Astrocyte (in vitro differentiated cells and primary cell): ENCODE data around the gene TNPO3. TPM values are rescaled to one million over a fixed set of nuclear protein-coding genes. Genes with fewer than 3 reads are reported as not detected.

Source experiments
- DNase-seq: peaks from one replicate; pipeline ENCODE4 v3.0.0-alpha.2; 2010; ENCODE audit warnings: low read depth
- FAIRE-seq: peaks from 2 replicates; lab custom pipeline; 2011; peaks lifted over from hg19 to GRCh38; lab: Jason Lieb, UNC
- H2AFZ ChIP-seq: 2 replicates; pipeline ENCODE4 v1.6.0; 2012; ENCODE audit warnings: low read depth, low read length, inconsistent platforms
- H3K27ac ChIP-seq: 2 replicates; pipeline ENCODE4 v1.5.1; 2011; ENCODE audit warnings: low read depth, low read length, inconsistent platforms
- H3K27me3 ChIP-seq: 2 replicates; pipeline ENCODE4 v1.6.0; 2011; ENCODE audit warnings: low read length, inconsistent platforms; ENCODE audit not compliant: insufficient read depth
- H3K36me3 ChIP-seq: 2 replicates; pipeline ENCODE4 v1.5.1; 2011; ENCODE audit warnings: low read length, inconsistent platforms; ENCODE audit not compliant: insufficient read depth
- H3K4me1 ChIP-seq: 2 replicates; pipeline ENCODE4 v1.5.1; 2011; ENCODE audit warnings: low read length, inconsistent platforms; ENCODE audit not compliant: insufficient read depth
- H3K4me2 ChIP-seq: 2 replicates; pipeline ENCODE4 v1.6.0; 2012; ENCODE audit warnings: low read length, inconsistent platforms
- H3K4me3 ChIP-seq: 2 replicates; pipeline ENCODE4 v1.5.1; 2011; ENCODE audit warnings: low read depth, mild to moderate bottlenecking, low read length, inconsistent platforms; ENCODE audit not compliant: insufficient read depth
- H3K79me2 ChIP-seq: 2 replicates; pipeline ENCODE4 v1.6.0; 2012; ENCODE audit warnings: mild to moderate bottlenecking, low read length, inconsistent platforms; ENCODE audit not compliant: insufficient read depth
- H3K9ac ChIP-seq: 2 replicates; pipeline ENCODE4 v1.6.0; 2012; ENCODE audit warnings: mild to moderate bottlenecking, low read length, inconsistent platforms
- H3K9me3 ChIP-seq: 2 replicates; pipeline ENCODE4 v1.5.1; 2012; ENCODE audit warnings: low read depth, mild to moderate bottlenecking, low read length, inconsistent platforms; ENCODE audit not compliant: insufficient read depth
- H4K20me1 ChIP-seq: 2 replicates; pipeline ENCODE4 v1.6.0; 2012; ENCODE audit warnings: low read length, inconsistent platforms; ENCODE audit not compliant: insufficient read depth
- H3K27ac Mint-ChIP-seq: one replicate; pipeline ENCODE4 v1.8.0; 2021; ENCODE audit warnings: mild to moderate bottlenecking, mixed read lengths; ENCODE audit not compliant: unreplicated experiment
- H3K27me3 Mint-ChIP-seq: one replicate; pipeline ENCODE4 v1.8.0; 2021; ENCODE audit warnings: low read depth, mixed read lengths; ENCODE audit not compliant: unreplicated experiment
- H3K36me3 Mint-ChIP-seq: one replicate; pipeline ENCODE4 v1.8.0; 2021; ENCODE audit warnings: low read depth, mixed read lengths; ENCODE audit not compliant: unreplicated experiment
- H3K4me1 Mint-ChIP-seq: one replicate; pipeline ENCODE4 v1.8.0; 2021; ENCODE audit warnings: low read depth, mixed read lengths; ENCODE audit not compliant: unreplicated experiment
- H3K4me3 Mint-ChIP-seq: one replicate; pipeline ENCODE4 v1.8.0; 2021; ENCODE audit warnings: mild to moderate bottlenecking, moderate library complexity, mixed read lengths; ENCODE audit not compliant: unreplicated experiment
- H3K9me3 Mint-ChIP-seq: one replicate; pipeline ENCODE4 v1.8.0; 2021; ENCODE audit warnings: mild to moderate bottlenecking, mixed read lengths; ENCODE audit not compliant: unreplicated experiment
- EZH2 ChIP-seq: IDR thresholded peaks from 2 replicates; pipeline ENCODE4 v1.6.1; 2012; ENCODE audit warnings: mild to moderate bottlenecking, low read length, inconsistent platforms; ENCODE audit not compliant: insufficient read depth
- total RNA-seq: library from RNA; stranded (reverse); gene quantifications from 2 replicates; pipeline ENCODE4 v1.2.1, GENCODE V29; 2021
- TF ChIP-seq, protein P1 (sequence below): IDR thresholded peaks from 2 replicates; pipeline ENCODE4 v1.5.1; 2011; ENCODE audit warnings: low read depth, mild to moderate bottlenecking, inconsistent platforms, low read length, moderate library complexity; ENCODE audit not compliant: insufficient read depth

TNPO3 gene
- total RNA-seq, 1 donor from 2014 or later, result 49.2 TPM

DNA sequence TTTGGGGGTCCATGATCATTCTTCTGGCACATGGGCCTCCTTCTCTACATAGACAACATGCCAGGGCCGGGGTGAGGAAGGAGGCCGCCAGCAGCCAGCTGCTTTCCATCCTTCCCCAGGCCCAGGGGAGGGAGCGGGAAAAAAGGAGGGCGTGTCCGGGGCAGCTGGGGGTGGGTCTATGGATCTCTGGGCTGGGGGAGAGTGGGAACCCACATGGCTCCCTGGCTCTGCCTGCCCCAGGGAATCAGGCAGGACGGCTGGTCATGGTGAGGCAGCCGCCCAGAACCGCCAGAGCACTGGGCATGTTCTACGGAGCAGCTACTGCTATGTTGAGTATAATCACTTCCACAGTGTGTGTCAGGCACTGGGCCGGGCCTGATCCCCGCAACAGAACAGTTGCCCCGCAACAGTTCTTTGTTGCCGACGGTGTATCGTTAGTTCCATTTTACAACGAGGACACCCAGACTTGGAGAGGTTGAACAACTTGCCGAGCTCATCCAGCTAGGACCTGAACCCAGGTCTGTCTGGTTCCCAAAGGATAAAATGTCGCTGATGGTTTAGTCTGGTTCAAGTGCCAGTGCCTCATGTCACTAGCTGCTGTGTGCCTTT, 123.6 kb downstream of the TNPO3 start:
- Histone ChIP-seq H3K36me3 (no peaks in the 10 kb centered on the region), H3K79me2 (no peaks in the 10 kb centered on the region), H3K9me3 (no peaks in the 10 kb centered on the region), H3K4me2 (no peak overlapping the region), H4K20me1 (no peaks in the 10 kb centered on the region), H3K4me1 (no peaks in the 10 kb centered on the region), H3K9ac (no peak overlapping the region), H3K27me3 (peaks cover 4% of the 10 kb centered on the region), H3K27ac (no peak overlapping the region), H3K4me3 (no peak overlapping the region), H2AFZ (no peak overlapping the region)
- H3K9me3 Mint-ChIP-seq, result peaks cover 5% of the 10 kb centered on the region
- no peaks in the 10 kb centered on the region for H3K4me1 Mint-ChIP-seq
- no peak overlapping the region for H3K4me3 Mint-ChIP-seq
- H3K36me3 Mint-ChIP-seq, result peaks cover 3% of the 10 kb centered on the region
- FAIRE-seq, result no peak
- no peak for TF ChIP-seq EZH2
- TF ChIP-seq, protein P1, sequence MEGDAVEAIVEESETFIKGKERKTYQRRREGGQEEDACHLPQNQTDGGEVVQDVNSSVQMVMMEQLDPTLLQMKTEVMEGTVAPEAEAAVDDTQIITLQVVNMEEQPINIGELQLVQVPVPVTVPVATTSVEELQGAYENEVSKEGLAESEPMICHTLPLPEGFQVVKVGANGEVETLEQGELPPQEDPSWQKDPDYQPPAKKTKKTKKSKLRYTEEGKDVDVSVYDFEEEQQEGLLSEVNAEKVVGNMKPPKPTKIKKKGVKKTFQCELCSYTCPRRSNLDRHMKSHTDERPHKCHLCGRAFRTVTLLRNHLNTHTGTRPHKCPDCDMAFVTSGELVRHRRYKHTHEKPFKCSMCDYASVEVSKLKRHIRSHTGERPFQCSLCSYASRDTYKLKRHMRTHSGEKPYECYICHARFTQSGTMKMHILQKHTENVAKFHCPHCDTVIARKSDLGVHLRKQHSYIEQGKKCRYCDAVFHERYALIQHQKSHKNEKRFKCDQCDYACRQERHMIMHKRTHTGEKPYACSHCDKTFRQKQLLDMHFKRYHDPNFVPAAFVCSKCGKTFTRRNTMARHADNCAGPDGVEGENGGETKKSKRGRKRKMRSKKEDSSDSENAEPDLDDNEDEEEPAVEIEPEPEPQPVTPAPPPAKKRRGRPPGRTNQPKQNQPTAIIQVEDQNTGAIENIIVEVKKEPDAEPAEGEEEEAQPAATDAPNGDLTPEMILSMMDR, result no peak
- H3K27me3 Mint-ChIP-seq, result peaks cover 41% of the 10 kb centered on the region
- H3K27ac Mint-ChIP-seq, result no peak overlapping the region
- DNase-seq, result no peak

DNA sequence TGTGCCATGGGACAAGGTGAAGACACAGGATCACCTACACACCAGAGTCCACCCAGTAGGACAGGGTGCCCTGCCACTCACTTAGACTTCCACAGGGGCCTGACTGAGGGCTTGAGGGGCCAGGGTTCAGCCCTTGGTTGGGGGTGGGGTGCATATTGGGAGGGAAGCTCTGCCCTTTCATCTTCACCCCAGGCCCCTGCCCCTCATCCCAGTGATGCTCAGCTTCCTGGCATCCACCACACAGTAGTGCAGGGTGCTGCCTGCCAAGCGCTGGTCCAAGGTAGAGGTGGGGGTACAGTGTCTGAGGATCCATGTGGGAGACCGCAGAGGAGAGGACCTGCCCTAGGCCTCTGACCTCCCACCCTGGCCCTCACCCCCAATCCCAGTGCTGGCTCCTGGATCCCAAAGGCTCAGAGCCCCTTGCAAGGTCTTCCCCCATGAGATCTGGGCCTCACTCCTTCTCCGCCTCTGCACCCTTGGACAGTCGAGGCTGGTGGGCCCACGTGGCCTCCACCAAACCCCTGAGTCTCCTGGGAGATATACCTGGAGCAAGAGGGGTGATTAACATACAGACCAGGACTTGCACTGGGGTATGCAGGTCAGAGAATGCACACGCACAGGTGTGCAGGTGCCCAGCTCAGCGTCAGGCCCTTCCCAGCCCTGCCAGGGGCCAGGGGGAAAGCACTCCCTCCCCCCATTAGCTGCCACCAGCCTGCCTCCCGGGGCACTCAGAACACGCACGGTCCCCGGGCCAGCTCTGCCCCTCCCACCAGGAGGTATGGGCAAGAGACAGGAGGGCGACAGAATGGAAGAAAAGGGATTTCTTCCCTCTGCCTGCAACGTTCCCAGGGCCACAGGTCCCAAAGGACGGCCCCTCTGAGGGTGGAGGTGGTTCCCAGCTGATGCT, 125.8 kb downstream of the TNPO3 start:
- Histone ChIP-seq H3K4me3 (no peak overlapping the region), H3K27ac (no peak overlapping the region), H3K79me2 (no peaks in the 10 kb centered on the region), H3K36me3 (no peaks in the 10 kb centered on the region), H4K20me1 (no peaks in the 10 kb centered on the region), H3K9me3 (no peaks in the 10 kb centered on the region), H3K27me3 (peaks cover 10% of the 10 kb centered on the region), H2AFZ (no peak overlapping the region), H3K4me2 (no peak overlapping the region), H3K4me1 (no peaks in the 10 kb centered on the region), H3K9ac (no peak overlapping the region)
- Mint-ChIP-seq H3K4me3 (no peak overlapping the region), H3K27me3 (peaks cover 33% of the 10 kb centered on the region), H3K36me3 (peaks cover 3% of the 10 kb centered on the region), H3K9me3 (peaks cover 5% of the 10 kb centered on the region), H3K27ac (no peak overlapping the region), H3K4me1 (no peaks in the 10 kb centered on the region)
- TF ChIP-seq, protein P1, result no peak
- no peak for TF ChIP-seq EZH2
- no peak for FAIRE-seq
- DNase-seq, result no peak
